LoVo (cell line): Measurements from ENCODE around the gene VAC14.

Experiments used
- DNase-seq: peaks from one replicate; pipeline ENCODE4 v3.0.0-alpha.2; 2016; ENCODE audit warnings: low spot score

The VAC14 gene

DNA sequence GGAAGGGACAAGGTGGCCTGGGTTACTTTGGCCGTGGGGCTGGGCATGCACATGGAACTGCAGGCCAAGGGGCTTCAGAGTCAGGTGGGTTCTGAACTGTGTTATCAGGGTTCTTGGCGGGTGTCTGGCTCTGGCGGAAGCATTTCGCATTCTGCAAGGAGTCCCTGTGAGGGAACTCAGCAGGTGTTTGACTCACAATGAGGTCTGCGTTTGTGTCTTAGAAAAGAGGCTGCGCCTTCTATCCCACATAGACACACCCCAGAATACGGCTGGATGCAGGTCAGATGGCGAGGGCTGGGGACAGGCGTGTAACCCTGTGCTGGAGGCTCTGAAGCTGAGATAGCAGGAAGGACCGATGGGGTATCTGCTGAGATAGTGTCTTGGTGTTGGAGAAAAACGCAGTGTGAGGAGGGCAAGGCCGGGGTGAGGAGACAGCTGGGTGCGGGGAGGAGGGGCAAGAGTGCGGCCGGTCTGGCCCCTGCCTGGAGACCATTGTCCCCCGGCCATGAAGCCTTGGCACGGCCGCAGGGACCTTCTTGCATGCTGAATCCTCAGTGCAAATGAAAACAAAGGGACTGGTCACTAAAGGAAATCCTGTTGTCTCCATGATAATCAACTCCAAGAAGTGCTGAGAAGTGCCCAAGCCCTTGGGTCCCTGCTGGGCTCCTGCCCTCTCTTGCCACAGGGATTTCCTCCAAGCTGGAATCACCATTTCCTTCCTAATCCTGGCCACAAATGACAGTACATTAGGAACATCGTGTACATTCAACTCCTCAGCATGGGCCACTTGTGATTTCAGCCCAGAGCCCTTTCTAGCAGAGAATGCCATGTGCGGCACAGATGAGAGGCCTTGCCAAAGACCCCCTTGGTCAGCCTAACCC, 92.4 kb downstream of the VAC14 start:
- DNase-seq: no peak

DNA sequence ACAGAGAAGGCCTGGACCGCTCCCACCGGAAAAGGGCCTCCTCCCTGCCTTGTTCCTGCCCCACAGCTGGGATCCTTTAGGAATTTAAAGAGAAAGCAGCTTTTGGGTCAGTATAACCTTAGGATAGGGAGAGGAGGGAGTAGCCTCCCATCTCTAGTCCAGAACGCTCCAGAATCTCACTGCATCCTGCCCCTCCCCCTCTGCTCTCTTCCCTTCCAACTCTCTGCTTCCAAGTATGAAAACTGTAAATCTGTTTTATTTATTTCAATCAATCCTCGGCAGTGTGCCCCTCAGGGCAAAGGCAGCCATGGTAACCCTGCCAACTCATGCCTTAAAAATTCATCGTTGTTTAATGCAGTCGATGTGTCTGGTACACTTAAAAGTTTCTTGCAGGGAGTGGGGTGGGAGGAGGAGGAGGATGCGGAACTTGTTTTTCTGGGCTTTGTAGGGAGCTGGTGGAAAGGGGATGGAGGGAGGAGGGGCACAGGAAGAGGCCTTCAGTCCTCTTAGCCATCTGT, 94.0 kb downstream of the VAC14 start:
- DNase-seq: no peak

DNA sequence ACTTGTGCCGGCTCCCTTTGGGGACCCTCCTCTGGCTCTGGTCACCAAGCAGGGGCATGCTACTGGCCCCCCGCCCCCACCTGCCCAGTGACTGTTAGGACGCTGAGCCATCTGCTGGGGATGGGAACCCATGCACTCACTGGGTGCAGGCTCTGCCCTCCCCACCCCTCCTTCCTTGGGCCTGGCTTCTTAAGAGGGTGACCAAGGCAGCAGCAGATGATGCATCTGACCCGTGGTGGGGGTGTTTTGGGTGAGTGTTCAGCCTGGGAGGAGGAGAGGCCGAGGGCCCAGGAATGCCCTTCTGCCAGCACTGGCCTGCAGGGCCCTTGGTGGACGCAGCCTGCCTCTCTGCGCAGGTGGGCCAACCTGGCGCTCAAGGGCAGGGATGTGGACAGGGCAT, 95.9 kb downstream of the VAC14 start:
- DNase-seq: no peak

DNA sequence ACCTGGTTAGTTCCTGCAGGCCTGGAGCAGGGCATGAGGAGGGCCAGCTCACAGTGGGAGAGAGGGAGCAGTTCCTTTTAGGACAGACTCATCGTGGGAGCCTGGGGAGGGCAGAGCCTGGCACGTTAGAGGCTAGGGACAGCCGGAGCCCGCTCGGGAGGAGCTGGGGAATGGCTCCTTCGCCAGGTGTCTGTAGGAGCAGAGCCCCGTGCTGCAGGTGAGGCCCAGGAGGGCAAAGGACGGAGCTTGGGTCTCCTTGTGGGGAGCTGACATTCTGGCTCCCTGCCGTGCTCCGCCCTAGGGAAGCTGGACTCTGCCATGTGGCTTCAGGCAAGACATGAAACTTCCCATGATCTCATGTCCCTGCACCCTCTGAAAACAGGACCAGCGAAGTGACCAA, 96.4 kb downstream of the VAC14 start:
- DNase-seq: no peak

DNA sequence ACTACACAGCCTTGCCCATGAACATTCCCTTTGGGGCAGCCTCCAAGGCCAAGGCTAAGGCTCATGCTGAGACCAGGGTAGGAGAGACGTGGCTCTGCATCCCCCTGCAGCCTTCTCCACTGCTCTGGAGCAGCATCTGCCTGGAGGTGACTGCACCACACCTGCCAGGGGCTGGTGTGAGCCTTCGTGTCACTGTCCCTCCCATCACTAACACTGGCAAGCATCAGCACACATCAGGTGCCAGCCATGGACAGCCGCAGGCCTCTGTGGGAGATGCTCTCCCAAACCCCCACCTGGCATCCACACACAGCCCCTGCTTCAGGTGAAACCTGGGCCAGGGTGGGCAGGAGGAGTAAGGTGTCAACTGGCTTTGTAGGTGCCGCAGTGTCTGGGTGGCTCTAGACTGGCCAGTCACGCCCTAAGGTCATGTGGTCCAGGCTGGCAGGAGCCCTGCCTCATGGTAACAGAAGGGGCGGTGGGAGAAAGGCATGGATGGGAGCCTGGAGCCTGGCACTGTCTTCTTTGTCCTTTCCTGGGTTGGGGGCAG, 97.0 kb downstream of the VAC14 start:
- DNase-seq: no peak

DNA sequence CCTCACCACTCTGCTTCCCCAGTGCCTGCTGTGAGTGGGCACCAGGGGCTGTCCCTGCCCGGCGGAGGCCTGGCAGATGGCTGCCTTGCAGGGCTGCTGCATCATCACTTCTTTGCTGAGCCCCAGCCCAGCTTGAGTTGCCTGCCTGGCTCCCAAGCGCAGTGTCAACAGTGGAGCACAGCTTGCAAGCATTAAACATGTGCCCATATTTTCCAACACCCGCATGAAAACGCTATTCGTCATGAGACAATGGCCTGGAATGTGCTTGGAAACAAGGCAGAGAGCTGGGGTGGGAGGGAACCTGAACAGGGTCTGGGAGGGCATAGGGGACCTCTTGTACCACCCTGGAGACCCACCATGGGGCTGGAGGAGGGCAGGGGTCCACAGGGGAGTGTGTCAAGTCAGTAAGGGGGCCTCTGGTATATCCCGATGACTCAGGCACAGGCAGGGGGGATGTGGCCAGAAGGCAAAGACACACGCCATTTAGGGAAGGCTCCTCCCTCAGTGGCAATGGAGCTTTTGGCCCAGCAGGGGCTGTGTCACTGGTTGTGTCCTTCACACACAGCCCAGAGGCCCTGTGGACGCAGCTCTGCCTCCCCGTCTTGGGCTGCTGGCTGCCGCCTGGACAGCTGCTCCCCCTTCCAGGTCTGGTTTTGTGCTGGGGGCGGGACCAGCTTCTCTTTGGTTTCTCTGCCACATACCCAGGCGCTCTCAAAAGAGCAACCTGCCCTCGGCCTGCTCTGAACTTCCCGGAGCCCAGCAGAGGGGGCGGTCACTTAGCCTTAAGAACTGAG, 97.7 kb downstream of the VAC14 start:
- no peak for DNase-seq

DNA sequence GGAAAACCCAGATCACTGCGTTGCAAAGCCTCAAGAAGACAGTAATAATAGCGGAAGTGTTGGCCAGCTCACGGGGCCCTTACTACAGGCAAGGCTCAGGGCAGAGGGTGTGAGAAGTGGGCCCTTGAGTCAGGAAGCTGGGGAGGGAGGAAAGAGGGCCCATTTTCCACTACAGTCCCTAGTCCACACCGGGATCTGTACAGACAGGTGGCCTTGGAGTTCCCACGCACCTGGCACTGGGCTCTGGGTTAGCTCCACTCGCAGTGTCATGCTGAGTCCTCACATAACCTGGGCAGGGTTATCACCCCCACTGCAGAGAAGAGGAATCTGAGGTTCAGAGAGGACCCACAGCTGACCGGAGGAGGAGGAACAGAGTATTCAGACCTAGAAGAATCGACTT, 98.3 kb downstream of the VAC14 start:
- DNase-seq: no peak

DNA sequence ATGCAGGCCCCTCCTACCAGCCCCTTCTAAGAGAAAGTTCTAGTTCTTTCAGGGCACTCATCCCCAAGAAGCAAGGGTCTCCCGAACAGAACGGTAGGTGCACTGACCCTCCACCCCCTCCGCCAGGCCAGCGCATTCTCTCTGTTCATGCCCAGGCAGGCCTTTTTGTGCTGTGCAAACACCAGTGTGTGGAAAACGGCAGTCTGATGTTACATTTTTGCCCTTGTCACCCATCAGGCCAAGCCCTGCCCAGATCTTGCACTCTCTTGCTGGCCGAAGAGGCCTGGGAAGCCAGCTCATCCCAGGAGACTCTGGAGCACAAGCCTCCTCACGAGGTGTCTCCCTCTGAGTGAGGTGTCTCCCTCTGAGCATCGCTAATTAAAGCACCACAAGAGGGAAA, 99.0 kb downstream of the VAC14 start:
- DNase-seq: no peak

DNA sequence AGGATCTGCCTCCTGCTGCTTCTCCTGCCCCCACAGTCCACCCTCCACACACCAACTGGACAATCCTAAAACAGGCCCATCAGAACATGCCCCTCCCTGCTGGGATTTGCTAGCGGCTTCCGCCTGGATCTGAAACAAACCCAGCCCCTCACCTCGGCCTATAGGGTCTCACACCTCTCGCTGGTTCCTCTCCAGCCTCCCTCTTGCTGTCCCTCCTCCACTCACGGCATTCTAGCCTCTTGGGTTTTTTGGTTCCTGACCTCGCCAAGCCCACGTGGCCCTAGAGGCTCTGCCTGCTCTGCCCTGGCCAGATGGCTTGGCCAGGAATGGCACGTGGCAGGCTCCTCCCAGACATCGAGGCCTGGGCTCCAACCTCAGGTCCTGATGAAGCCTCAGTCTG, 99.4 kb downstream of the VAC14 start:
- no peak for DNase-seq

DNA sequence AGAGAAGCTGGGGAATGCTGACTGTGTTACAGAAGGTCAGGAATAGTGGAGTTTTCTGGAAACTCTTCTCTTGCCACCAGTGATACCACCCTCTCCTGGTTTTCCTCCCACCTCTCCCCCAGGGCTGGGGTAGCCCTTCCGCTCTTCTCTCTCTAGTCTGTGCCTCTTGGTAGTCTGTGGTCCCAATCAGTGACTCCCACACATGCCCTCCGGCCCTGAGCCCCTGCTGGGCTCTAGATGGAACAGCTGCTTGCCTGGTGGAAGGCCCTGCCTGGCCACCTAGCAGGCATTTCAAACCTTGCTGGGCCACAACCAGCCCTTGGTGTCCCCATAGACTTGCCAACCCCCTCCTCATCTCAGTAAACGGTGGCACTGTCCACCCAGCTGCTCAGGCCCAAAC, 99.9 kb downstream of the VAC14 start:
- DNase-seq: no peak

DNA sequence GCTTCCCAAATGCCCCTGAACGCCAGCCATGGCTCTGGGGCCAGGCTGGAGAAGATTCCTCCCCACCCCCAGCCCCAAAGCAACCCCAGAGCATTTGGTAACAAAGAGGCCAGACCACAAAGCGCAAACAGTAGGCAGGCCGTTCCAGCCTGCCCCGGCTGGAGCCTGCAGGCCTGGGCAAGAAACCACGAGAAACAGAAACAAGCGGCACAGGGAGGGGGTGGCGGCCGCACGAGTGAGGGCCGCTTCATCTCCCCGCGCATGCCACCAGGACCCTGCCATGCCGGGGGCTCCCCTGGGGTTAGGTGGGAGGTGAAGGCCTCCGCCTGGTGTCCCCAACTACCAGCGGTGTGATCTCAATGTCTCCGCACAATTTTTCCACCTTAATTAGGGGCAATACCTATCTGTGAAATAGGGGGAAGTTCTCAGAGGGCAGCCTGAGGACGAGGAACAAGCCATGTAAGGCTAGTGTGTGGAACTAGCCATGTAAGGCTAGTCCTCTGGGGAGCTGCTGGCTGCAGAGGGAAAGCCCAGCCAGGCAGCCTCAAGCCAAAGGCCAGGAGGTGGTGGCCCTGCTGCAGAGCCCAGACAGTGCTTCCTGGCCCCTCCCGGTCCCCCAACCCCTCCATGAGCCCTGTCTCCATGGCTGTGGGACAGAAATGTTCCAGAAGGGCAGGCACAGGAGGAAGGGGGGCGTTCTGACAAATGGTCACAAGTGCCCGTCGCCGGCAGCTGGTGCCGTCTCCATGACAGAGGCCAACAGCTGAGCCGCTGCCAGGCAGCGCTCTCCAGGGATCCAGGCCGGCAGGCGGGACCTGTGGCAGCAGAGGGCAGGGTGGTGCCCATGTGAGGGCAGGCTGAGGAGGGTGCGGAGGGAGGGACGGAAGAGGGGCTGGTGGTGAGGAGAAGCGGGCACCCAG, 100.6 kb downstream of the VAC14 start:
- DNase-seq: no peak

DNA sequence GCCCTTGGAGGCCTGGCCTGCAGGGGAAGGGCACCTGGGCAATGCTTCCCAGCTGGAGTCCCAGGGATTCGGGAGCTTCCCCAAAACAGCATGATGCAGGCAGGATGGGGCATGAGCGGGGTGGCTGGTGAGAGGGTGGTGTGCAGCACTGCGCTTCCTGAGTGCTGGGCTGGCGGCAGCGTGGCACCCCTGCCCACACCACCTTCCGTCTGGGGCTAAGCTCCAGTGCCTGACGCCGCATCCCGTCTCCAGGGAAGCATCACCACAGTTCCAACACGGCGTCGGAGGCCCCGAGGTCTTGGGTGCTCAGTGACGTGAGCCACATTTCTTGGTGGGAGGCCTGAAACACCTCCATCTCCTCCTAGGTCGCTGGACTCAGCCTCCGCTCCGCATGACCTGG, 101.3 kb downstream of the VAC14 start:
- no peak for DNase-seq

DNA sequence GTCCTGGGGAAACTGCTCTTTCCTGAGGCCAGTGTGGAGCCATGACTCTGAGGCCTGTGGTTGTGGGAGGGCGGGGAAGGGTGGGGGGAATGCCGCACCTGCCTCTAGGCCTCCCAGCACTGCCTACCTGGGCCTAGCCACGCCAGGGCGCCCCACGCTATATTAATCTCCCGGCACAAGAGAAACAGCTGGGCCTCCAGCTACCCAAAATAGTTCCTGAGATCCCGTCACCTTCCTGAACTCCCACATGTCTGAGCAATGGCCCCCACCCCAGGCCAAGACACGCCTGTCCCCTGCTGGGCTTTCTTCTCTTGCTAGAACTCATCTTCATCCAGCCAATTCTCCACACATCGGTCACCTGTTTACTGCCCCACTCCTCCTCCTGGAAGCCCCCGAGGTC, 102.1 kb downstream of the VAC14 start:
- DNase-seq: no peak

DNA sequence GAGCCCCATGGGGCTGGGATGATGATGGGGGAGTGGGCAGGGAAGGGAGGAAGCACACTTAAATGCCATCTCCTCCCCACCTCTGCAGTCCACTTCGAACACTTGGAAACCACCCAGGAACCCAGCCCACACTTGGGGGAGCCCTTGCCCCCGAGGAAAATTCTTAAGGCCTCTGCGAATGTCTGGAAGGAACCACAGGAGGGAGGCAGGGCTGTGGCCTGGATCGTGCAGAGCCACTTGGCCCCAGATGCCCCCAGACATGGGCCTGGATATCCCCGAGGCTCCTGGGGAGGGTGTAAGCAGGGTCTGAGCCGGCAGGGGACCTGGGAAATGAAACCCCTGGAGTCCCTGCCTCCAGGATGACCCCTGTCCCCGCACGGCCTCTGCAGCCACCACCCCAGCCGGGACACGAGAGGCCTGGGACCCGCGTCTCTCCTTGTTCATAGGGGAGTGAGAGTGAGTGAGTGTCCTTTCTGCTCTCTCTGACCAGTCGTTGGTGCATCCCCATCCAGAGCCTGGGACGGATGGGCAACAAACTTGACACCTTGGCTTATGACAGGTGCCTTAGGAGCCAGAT, 103.3 kb downstream of the VAC14 start:
- DNase-seq: no peak

DNA sequence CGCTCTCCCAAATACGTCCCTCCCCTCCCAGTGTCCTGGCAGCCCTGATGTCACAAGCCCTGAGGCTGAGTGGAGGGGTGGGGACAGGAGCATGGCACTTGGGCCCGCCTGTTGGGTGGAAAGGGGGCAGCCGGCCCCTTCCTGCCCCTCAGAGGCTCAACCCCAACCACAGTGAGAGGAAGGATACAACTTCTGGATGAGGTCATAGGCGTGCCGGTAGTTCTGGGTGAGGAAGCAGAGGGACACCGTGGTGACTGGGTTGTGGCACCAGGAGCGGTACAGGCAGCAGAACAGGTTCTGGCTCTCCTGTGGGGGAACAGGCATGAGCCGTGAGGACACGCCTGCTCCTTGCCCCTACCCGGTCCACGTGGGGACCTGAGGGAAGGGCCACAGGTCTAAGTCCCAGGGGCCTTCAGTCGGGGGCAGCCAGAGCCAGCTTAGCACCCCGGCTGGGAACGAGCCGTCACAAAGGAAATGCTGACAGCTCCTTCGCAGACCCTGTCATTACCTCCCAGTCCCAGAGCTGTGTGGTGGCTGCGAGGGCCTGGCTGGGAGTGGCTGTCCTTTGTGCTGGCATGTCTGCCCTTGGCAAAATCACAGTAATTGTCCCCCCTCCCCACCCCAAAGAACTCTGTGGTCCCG, 103.9 kb downstream of the VAC14 start:
- no peak for DNase-seq

DNA sequence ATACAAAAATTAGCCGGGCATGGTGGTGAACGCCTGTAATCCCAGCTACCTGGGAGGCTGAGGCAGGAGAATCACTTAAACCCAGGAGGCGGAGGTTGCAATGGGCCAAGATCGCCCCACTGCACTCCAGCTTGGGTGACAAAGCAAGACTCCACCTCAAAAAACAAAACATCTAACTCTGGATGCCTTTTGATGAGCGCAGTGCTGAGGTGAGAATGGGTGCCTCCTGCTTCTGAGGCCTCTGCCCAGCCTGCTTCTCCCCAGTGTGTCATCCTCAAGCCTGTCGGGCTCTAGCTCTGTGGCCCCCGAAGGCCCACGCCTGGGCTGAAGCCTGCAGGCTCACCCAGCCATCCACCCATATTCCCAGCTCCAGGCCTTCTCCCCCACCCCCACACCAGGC, 104.6 kb downstream of the VAC14 start:
- DNase-seq: no peak

DNA sequence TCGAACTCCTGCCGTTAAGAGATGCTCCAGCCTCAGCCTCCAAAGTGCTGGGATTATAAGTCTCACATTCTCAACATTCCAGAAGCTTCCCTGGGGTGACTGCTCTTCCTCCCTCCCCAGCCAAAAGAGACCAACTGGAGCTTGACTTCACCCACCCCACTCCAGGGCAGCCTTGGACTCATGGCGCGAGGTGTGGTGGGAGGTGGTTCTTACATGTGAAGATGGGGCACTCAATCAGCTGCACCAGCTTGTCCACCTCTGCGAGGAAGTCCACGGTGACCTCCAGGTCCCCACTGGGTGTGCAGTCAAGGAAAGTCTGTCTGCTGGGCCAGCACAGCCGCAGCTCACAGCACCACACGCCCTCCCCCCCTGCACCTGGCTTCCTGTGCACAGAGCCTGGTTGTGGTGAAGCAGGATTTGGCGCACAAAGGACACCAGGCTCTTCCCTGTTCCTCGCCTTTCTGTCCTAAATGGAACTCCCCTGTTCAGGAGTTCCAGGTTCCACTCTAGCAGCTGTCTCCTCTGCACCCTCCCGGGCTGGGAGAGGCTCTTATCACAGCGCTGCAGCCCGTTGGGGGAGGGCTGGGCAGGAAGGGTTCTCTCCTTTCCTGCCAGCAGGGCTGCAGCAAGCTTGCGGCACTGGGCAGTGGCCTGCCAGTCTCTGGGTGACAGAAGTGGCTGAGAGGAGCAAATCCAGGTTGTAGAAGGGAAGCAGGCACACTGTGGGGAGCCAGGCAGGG, 105.5 kb downstream of the VAC14 start:
- DNase-seq: no peak

DNA sequence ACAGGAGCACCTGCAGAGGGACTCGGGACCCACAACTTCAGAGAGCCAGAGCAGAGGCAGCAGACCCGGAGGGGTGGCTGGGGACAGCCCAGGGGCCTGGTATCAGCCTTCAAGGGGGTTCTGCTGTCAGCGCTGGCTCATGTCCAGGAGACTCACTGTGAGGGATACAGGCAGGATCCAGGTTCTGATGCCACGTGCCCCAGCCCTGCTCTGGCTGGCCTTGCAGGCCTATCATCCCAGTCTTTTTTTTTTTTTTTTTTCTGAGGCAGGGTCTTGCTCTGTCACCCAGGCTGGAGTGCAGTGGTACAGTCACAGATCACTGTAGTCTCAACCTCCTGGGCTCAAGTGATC, 106.1 kb downstream of the VAC14 start:
- DNase-seq: no peak

DNA sequence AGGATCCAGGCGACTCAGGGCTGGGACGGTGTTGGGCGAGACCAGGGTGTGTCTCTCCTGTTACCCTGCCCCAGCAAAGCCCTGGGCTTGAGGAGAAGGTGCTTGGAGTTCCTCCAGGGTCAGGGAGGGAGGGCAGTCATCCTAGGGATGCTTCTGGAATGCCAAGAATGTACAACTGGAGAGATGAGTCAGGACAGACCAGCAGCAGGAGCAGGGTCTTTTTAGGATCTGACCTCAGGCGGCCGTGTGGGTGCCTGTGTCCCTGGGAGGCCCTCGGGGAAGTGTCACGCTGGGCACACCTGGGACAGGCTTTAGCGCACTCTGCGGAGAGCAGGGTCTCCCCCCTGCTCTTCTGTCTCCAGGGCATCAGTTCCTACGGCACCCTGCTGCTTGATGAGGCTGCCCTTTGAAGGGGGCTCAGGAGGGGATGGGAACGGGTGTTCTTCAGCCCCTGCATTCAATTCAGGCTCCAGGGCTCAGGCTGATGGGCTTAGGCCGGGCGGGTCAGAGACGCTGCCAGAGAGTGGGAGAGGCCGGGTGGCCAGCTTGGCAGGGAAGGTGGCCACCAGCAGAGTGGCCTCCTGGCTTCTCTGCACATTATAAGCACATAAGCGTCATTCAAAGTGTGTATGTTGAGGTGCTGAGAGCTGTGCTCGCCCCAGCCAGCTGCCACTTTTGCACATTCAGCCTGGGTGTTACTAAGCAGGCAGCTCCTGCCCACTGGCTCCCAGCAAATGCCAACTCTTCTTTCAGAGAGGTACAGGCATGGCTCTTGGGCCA, 106.7 kb downstream of the VAC14 start:
- DNase-seq: peak; percentile 37
